ENCODE measurements around the gene CHID1. TPM values are rescaled to one million over a fixed set of nuclear protein-coding genes. Genes with fewer than 3 reads are reported as not detected.
A peak's percentile ranks its signal among the peaks of the same experiment; 100 is the strongest.

Gene CHID1
- total and polyA plus RNA-seq, 5 donors = 48.9 to 70.5 (median 63.7) TPM

- intact Hi-C loops (cut with DNase I) = no loop called here
- no peaks in the 10 kb centered on the region for H3K27me3 ChIP-seq (ENCODE audit: control insufficient read depth, insufficient read depth)
These were observed 85.0 kb downstream of the CHID1 start for GRCh38 chr11:825366-826226.

GRCh38 chr11:824942-825341 lies 85.7 kb downstream of the CHID1 start:
- 87% methylated on average over 11 of the region's 11 CpGs for WGBS
- H3K27ac ChIP-seq (ENCODE audit: low read length) = no peak overlapping the region

More at GRCh38 chr11:825366-826226, 85.0 kb downstream of the CHID1 start:
- 78% methylated on average over 12 of the region's 12 CpGs for WGBS
- no peak overlapping the region for H3K4me3 ChIP-seq (ENCODE audit: low read length)
- ATAC-seq = no peak
- H3K27ac ChIP-seq (ENCODE audit: low read length) = no peak overlapping the region
- no peaks in the 10 kb centered on the region for H3K9me3 ChIP-seq (ENCODE audit: control insufficient read depth, low read length)
- no peak for DNase-seq
- peaks cover 8% of the 10 kb centered on the region for H3K4me1 ChIP-seq (ENCODE audit: control insufficient read depth, insufficient read depth, low read length)

GRCh38 chr11:824292-824880 lies 86.2 kb downstream of the CHID1 start:
- WGBS = 84% methylated on average over 59 of the region's 59 CpGs
- Histone ChIP-seq H3K9me3 (ENCODE audit: control insufficient read depth, low read length) (no peaks in the 10 kb centered on the region), H3K27me3 (ENCODE audit: control insufficient read depth, insufficient read depth) (no peaks in the 10 kb centered on the region), H3K4me3 (ENCODE audit: low read length) (no peak overlapping the region), H3K27ac (ENCODE audit: low read length) (no peak overlapping the region), H3K4me1 (ENCODE audit: control insufficient read depth, insufficient read depth, low read length) (peaks cover 7% of the 10 kb centered on the region)
- intact Hi-C loops (cut with DNase I) = no loop called here
- DNase-seq = peak in 1 of 3 donors; percentile 66
- ATAC-seq = no peak

More at GRCh38 chr11:824942-825341, 85.7 kb downstream of the CHID1 start:
- intact Hi-C loops (cut with DNase I) = no loop called here
- Histone ChIP-seq H3K27me3 (ENCODE audit: control insufficient read depth, insufficient read depth) (no peaks in the 10 kb centered on the region), H3K9me3 (ENCODE audit: control insufficient read depth, low read length) (no peaks in the 10 kb centered on the region), H3K4me1 (ENCODE audit: control insufficient read depth, insufficient read depth, low read length) (peaks cover 10% of the 10 kb centered on the region), H3K4me3 (ENCODE audit: low read length) (no peak overlapping the region)
- DNase-seq = no peak
- ATAC-seq = no peak

GRCh38 chr11:823441-824291 lies 86.9 kb downstream of the CHID1 start:
- intact Hi-C loops (cut with DNase I) = no loop called here
- no peak for ATAC-seq
- Histone ChIP-seq H3K9me3 (ENCODE audit: control insufficient read depth, low read length) (no peaks in the 10 kb centered on the region), H3K4me3 (ENCODE audit: low read length) (no peak overlapping the region), H3K27ac (ENCODE audit: low read length) (no peak overlapping the region), H3K4me1 (ENCODE audit: control insufficient read depth, insufficient read depth, low read length) (peaks cover 7% of the 10 kb centered on the region), H3K27me3 (ENCODE audit: control insufficient read depth, insufficient read depth) (no peaks in the 10 kb centered on the region)
- WGBS = 88% methylated on average over 53 of the region's 53 CpGs
- peak in 1 of 3 donors; percentile 62 for DNase-seq

- no peaks in the 10 kb centered on the region for H3K9me3 ChIP-seq (ENCODE audit: control insufficient read depth, low read length)
- peak overlapping the region; percentile 44 for H3K27ac ChIP-seq (ENCODE audit: low read length)
- ATAC-seq (no peak), DNase-seq (peak in 2 of 3 donors; percentile 76 to 77)
- H3K4me1 ChIP-seq (ENCODE audit: control insufficient read depth, insufficient read depth, low read length) = peaks cover 7% of the 10 kb centered on the region
- 70% methylated on average over 22 of the region's 22 CpGs for WGBS
- intact Hi-C loops (cut with DNase I) = no loop called here
- H3K4me3 ChIP-seq (ENCODE audit: low read length) = no peak overlapping the region
- H3K27me3 ChIP-seq (ENCODE audit: control insufficient read depth, insufficient read depth) = no peaks in the 10 kb centered on the region
These were observed 88.9 kb downstream of the CHID1 start for GRCh38 chr11:821512-822371.

- 51% methylated on average over 11 of the region's 11 CpGs for WGBS
- peaks cover 7% of the 10 kb centered on the region for H3K4me1 ChIP-seq (ENCODE audit: control insufficient read depth, insufficient read depth, low read length)
- intact Hi-C loops (cut with DNase I) = no loop called here
- H3K27me3 ChIP-seq (ENCODE audit: control insufficient read depth, insufficient read depth) = no peaks in the 10 kb centered on the region
- ATAC-seq = peak; percentile 27 to 49
- H3K9me3 ChIP-seq (ENCODE audit: control insufficient read depth, low read length) = no peaks in the 10 kb centered on the region
- H3K4me3 ChIP-seq (ENCODE audit: low read length) = peak overlapping the region; percentile 92
- DNase-seq = peak; percentile 81 to 88 (median 84)
- H3K27ac ChIP-seq (ENCODE audit: low read length) = peak overlapping the region; percentile 97
These were observed 89.7 kb downstream of the CHID1 start for GRCh38 chr11:820655-821511.

GRCh38 chr11:819943-820649 lies 90.5 kb downstream of the CHID1 start:
- DNase-seq (peak; percentile 87 to 95 (median 95)), ATAC-seq (peak; percentile 50 to 57)
- H3K4me3 ChIP-seq (ENCODE audit: low read length) = peak overlapping the region; percentile 92
- no peaks in the 10 kb centered on the region for H3K27me3 ChIP-seq (ENCODE audit: control insufficient read depth, insufficient read depth)
- 2% methylated on average over 47 of the region's 47 CpGs for WGBS
- peaks cover 7% of the 10 kb centered on the region for H3K4me1 ChIP-seq (ENCODE audit: control insufficient read depth, insufficient read depth, low read length)
- intact Hi-C loops (cut with DNase I) = no loop called here
- peak overlapping the region; percentile 97 for H3K27ac ChIP-seq (ENCODE audit: low read length)
- H3K9me3 ChIP-seq (ENCODE audit: control insufficient read depth, low read length) = no peaks in the 10 kb centered on the region

GRCh38 chr11:819129-819931 lies 91.3 kb downstream of the CHID1 start:
- Histone ChIP-seq H3K4me1 (ENCODE audit: control insufficient read depth, insufficient read depth, low read length) (peaks cover 7% of the 10 kb centered on the region), H3K27ac (ENCODE audit: low read length) (peak overlapping the region; percentile 97), H3K27me3 (ENCODE audit: control insufficient read depth, insufficient read depth) (no peaks in the 10 kb centered on the region), H3K9me3 (ENCODE audit: control insufficient read depth, low read length) (no peaks in the 10 kb centered on the region), H3K4me3 (ENCODE audit: low read length) (peak overlapping the region; percentile 92)
- peak; percentile 94 to 98 (median 97) for DNase-seq
- intact Hi-C loops (cut with DNase I) = no loop called here
- ATAC-seq = peak; percentile 83 to 89
- WGBS = under 1% methylated on average over 96 of the region's 96 CpGs
